ENCODE data around the gene BTBD6.

GRCh38 chr14:105227346-105227745 is 21.0 kb upstream of the BTBD6 start:
- TF ChIP-seq, protein P1, sequence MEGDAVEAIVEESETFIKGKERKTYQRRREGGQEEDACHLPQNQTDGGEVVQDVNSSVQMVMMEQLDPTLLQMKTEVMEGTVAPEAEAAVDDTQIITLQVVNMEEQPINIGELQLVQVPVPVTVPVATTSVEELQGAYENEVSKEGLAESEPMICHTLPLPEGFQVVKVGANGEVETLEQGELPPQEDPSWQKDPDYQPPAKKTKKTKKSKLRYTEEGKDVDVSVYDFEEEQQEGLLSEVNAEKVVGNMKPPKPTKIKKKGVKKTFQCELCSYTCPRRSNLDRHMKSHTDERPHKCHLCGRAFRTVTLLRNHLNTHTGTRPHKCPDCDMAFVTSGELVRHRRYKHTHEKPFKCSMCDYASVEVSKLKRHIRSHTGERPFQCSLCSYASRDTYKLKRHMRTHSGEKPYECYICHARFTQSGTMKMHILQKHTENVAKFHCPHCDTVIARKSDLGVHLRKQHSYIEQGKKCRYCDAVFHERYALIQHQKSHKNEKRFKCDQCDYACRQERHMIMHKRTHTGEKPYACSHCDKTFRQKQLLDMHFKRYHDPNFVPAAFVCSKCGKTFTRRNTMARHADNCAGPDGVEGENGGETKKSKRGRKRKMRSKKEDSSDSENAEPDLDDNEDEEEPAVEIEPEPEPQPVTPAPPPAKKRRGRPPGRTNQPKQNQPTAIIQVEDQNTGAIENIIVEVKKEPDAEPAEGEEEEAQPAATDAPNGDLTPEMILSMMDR (conservative IDR thresholded peaks at IDR 0.05; ENCODE audit: low read depth in 2 of 2), result no peak
- no peak for TF ChIP-seq POLR2AphosphoS5 (IDR thresholded peaks at IDR 0.05; ENCODE audit: low read depth)
